Measurements from ENCODE around the gene WASL.

- TF ChIP-seq, protein P1, sequence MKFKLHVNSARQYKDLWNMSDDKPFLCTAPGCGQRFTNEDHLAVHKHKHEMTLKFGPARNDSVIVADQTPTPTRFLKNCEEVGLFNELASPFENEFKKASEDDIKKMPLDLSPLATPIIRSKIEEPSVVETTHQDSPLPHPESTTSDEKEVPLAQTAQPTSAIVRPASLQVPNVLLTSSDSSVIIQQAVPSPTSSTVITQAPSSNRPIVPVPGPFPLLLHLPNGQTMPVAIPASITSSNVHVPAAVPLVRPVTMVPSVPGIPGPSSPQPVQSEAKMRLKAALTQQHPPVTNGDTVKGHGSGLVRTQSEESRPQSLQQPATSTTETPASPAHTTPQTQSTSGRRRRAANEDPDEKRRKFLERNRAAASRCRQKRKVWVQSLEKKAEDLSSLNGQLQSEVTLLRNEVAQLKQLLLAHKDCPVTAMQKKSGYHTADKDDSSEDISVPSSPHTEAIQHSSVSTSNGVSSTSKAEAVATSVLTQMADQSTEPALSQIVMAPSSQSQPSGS (IDR thresholded peaks at IDR 0.05; ENCODE audit: low read length), result no peak
- TF ChIP-seq SPI1 (IDR thresholded peaks at IDR 0.05; ENCODE audit: borderline replicate concordance, insufficient read depth, low read depth, low read length), result no peak
- no peak for TF ChIP-seq ASH2L (IDR thresholded peaks at IDR 0.05; ENCODE audit: borderline replicate concordance, low read depth)
- no peak for TF ChIP-seq EZH2 (IDR thresholded peaks at IDR 0.05; ENCODE audit: borderline replicate concordance, control insufficient read depth, low read depth, low read length)
- no peak for TF ChIP-seq GABPA (IDR thresholded peaks at IDR 0.05; ENCODE audit: low read depth)
- TF ChIP-seq, protein P2, sequence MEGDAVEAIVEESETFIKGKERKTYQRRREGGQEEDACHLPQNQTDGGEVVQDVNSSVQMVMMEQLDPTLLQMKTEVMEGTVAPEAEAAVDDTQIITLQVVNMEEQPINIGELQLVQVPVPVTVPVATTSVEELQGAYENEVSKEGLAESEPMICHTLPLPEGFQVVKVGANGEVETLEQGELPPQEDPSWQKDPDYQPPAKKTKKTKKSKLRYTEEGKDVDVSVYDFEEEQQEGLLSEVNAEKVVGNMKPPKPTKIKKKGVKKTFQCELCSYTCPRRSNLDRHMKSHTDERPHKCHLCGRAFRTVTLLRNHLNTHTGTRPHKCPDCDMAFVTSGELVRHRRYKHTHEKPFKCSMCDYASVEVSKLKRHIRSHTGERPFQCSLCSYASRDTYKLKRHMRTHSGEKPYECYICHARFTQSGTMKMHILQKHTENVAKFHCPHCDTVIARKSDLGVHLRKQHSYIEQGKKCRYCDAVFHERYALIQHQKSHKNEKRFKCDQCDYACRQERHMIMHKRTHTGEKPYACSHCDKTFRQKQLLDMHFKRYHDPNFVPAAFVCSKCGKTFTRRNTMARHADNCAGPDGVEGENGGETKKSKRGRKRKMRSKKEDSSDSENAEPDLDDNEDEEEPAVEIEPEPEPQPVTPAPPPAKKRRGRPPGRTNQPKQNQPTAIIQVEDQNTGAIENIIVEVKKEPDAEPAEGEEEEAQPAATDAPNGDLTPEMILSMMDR (IDR thresholded peaks at IDR 0.05 in 2 of 3, conservative IDR thresholded peaks at IDR 0.05 in 1 of 3; ENCODE audit: control insufficient read depth in 2 of 3, extremely low read depth in 1 of 3, insufficient read depth in 1 of 3, low read depth in 3 of 3, low read length in 3 of 3), result no peak
- TF ChIP-seq, protein P3, sequence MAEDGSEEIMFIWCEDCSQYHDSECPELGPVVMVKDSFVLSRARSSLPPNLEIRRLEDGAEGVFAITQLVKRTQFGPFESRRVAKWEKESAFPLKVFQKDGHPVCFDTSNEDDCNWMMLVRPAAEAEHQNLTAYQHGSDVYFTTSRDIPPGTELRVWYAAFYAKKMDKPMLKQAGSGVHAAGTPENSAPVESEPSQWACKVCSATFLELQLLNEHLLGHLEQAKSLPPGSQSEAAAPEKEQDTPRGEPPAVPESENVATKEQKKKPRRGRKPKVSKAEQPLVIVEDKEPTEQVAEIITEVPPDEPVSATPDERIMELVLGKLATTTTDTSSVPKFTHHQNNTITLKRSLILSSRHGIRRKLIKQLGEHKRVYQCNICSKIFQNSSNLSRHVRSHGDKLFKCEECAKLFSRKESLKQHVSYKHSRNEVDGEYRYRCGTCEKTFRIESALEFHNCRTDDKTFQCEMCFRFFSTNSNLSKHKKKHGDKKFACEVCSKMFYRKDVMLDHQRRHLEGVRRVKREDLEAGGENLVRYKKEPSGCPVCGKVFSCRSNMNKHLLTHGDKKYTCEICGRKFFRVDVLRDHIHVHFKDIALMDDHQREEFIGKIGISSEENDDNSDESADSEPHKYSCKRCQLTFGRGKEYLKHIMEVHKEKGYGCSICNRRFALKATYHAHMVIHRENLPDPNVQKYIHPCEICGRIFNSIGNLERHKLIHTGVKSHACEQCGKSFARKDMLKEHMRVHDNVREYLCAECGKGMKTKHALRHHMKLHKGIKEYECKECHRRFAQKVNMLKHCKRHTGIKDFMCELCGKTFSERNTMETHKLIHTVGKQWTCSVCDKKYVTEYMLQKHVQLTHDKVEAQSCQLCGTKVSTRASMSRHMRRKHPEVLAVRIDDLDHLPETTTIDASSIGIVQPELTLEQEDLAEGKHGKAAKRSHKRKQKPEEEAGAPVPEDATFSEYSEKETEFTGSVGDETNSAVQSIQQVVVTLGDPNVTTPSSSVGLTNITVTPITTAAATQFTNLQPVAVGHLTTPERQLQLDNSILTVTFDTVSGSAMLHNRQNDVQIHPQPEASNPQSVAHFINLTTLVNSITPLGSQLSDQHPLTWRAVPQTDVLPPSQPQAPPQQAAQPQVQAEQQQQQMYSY (CRISPR knock-in tag; IDR thresholded peaks at IDR 0.05), result no peak
- no peak for TF ChIP-seq ATF3 (IDR thresholded peaks at IDR 0.05; ENCODE audit: borderline replicate concordance, extremely low read depth, low read depth, low read length)
- TF ChIP-seq RFX5 (IDR thresholded peaks at IDR 0.05; ENCODE audit: low read depth, low read length), result no peak
- TF ChIP-seq EP300 (IDR thresholded peaks at IDR 0.05; ENCODE audit: borderline replicate concordance in 1 of 2, control insufficient read depth in 1 of 2, low read depth in 2 of 2, low read length in 2 of 2), result no peak
- no peak for TF ChIP-seq NRF1 (conservative IDR thresholded peaks at IDR 0.05; ENCODE audit: low read depth, low read length)
- no peak for TF ChIP-seq POLR2A (IDR thresholded peaks at IDR 0.05; ENCODE audit: low read depth, low read length)
- no peak for TF ChIP-seq FOXM1 (IDR thresholded peaks at IDR 0.05; ENCODE audit: low read depth, low read length)
Measured at GRCh38 chr7:123732413-123733091, 16.3 kb downstream of the WASL start.
